Brain microvascular endothelial cell (primary cell): ENCODE data around the gene GNAZ.

Experiments
- DNase-seq: peaks from one replicate; pipeline ENCODE4 v3.0.0-alpha.2; 2020
- H3K27ac ChIP-seq: fragments of 250-450 bp; sonication (Bioruptor Pico); 2 replicates; pipeline ENCODE4 v1.5.1; 2020; ENCODE audit warnings: mild to moderate bottlenecking, moderate library complexity
- H3K27me3 ChIP-seq: fragments of 250-450 bp; sonication (Bioruptor Pico); replicated peaks from 2 replicates; pipeline ENCODE4 v1.5.1; 2020; ENCODE audit warnings: mild to moderate bottlenecking
- H3K36me3 ChIP-seq: fragments of 250-450 bp; sonication (Bioruptor Pico); replicated peaks from 2 replicates; pipeline ENCODE4 v1.5.1; 2020; ENCODE audit warnings: mild to moderate bottlenecking
- H3K4me3 ChIP-seq: 2 replicates; pipeline ENCODE4 v1.5.1; 2011; ENCODE audit warnings: low read depth, mild to moderate bottlenecking, control low read depth, low read length, moderate library complexity
- CTCF ChIP-seq: IDR thresholded peaks from 2 replicates; pipeline ENCODE4 v1.5.1; 2011; ENCODE audit warnings: low read depth, mild to moderate bottlenecking, moderate library complexity, low read length, control low read depth, inconsistent platforms; ENCODE audit errors: missing control alignments
- in situ Hi-C: cut with HindIII; loops from 2 replicates; pipeline ENCODE4 v1.10.0; 2017; ENCODE audit warnings: low sequenced_read_pairs, low pct_ligation_motif_present

The GNAZ gene

GRCh38 chr22:23108249-23109078, 38.1 kb downstream of the GNAZ start:
- Histone ChIP-seq H3K36me3 (no peaks in the 10 kb centered on the region), H3K27me3 (peaks cover 44% of the 10 kb centered on the region), H3K4me3 (no peak overlapping the region), H3K27ac (no peak overlapping the region)
- no peak for DNase-seq
- no peak for TF ChIP-seq CTCF
- in situ Hi-C loops: no loop called here

- TF ChIP-seq CTCF: no peak
- H3K27me3 ChIP-seq: peaks cover 42% of the 10 kb centered on the region
- in situ Hi-C loops: no loop called here
Observed at GRCh38 chr22:23109079-23109347, 38.7 kb downstream of the GNAZ start.

GRCh38 chr22:23109441-23109978, 39.2 kb downstream of the GNAZ start:
- peaks cover 42% of the 10 kb centered on the region for H3K27me3 ChIP-seq
- H3K36me3 ChIP-seq: no peaks in the 10 kb centered on the region
- no peak overlapping the region for H3K4me3 ChIP-seq
- TF ChIP-seq CTCF: no peak
- in situ Hi-C loops: no loop called here
- no peak for DNase-seq
- H3K27ac ChIP-seq: no peak overlapping the region

More at GRCh38 chr22:23109079-23109347, 38.7 kb downstream of the GNAZ start:
- H3K36me3 ChIP-seq: no peaks in the 10 kb centered on the region
- no peak overlapping the region for H3K4me3 ChIP-seq
- H3K27ac ChIP-seq: no peak overlapping the region
- no peak for DNase-seq

GRCh38 chr22:23110190-23110921, 40.0 kb downstream of the GNAZ start:
- no peak for TF ChIP-seq CTCF
- in situ Hi-C loops: no loop called here

GRCh38 chr22:23110922-23111527, 40.7 kb downstream of the GNAZ start:
- no peaks in the 10 kb centered on the region for H3K36me3 ChIP-seq
- peaks cover 42% of the 10 kb centered on the region for H3K27me3 ChIP-seq
- in situ Hi-C loops: no loop called here
- no peak overlapping the region for H3K4me3 ChIP-seq
- no peak overlapping the region for H3K27ac ChIP-seq
- no peak for TF ChIP-seq CTCF
- DNase-seq: no peak

More at GRCh38 chr22:23110190-23110921, 40.0 kb downstream of the GNAZ start:
- Histone ChIP-seq H3K27me3 (peaks cover 41% of the 10 kb centered on the region), H3K36me3 (no peaks in the 10 kb centered on the region), H3K4me3 (no peak overlapping the region), H3K27ac (no peak overlapping the region)
- DNase-seq: no peak
